HG02973 (cell line): ENCODE measurements around the gene RPL18.
"Not testable (repeated sequence)": the region's sequence is repeated elsewhere in the genome, so short reads cannot be mapped to it uniquely, and the experiment has no call there.

Experiments
- ATAC-seq: cut with Tn5 transposase; IDR thresholded peaks from one replicate; pipeline ENCODE4 v1.9.1; 2021; ENCODE audit warnings: moderate library complexity; ENCODE audit not compliant: unreplicated experiment

Gene RPL18

GRCh38 chr19:48644839-48645619 is 26.1 kb upstream of the RPL18 start:
- no peak for ATAC-seq

GRCh38 chr19:48644355-48644754 is 25.4 kb upstream of the RPL18 start:
- no peak for ATAC-seq

- ATAC-seq: no peak
These were observed 23.9 kb upstream of the RPL18 start for GRCh38 chr19:48642862-48643261.

GRCh38 chr19:48641850-48642249 is 22.9 kb upstream of the RPL18 start:
- ATAC-seq: no peak

GRCh38 chr19:48639483-48640375 is 20.8 kb upstream of the RPL18 start:
- no peak for ATAC-seq

GRCh38 chr19:48638831-48639381 is 19.9 kb upstream of the RPL18 start:
- no peak for ATAC-seq

- ATAC-seq: peak; percentile 13
These were observed 19.2 kb upstream of the RPL18 start for GRCh38 chr19:48637948-48638830.

- ATAC-seq: peak; percentile 54
These were observed 18.5 kb upstream of the RPL18 start for GRCh38 chr19:48637449-48637947.

- peak; percentile 1 for ATAC-seq
These were observed 18.0 kb upstream of the RPL18 start, which contains the start of gene DBP for GRCh38 chr19:48636859-48637448. Gene DBP (minus strand): TSS chr19:48637379. CDS start chr19:48636994, 385 bp downstream.

GRCh38 chr19:48635966-48636858 is 17.2 kb upstream of the RPL18 start:
- ATAC-seq: no peak

- no peak for ATAC-seq
These were observed 16.4 kb upstream of the RPL18 start for GRCh38 chr19:48635263-48635965.

- no peak for ATAC-seq
These were observed 15.7 kb upstream of the RPL18 start for GRCh38 chr19:48634424-48635262.

- no peak for ATAC-seq
These were observed 15.0 kb upstream of the RPL18 start for GRCh38 chr19:48634036-48634342.

- ATAC-seq: no peak
These were observed 14.4 kb upstream of the RPL18 start for GRCh38 chr19:48633148-48634035.

GRCh38 chr19:48632692-48633147 is 13.7 kb upstream of the RPL18 start:
- no peak for ATAC-seq

- ATAC-seq: not testable (repeated sequence)
These were observed 13.3 kb upstream of the RPL18 start for GRCh38 chr19:48632286-48632685.

GRCh38 chr19:48631225-48631624 is 12.2 kb upstream of the RPL18 start:
- no peak for ATAC-seq
